Measurements from ENCODE around the gene PLRG1. TPM values are rescaled to one million over a fixed set of nuclear protein-coding genes. Genes with fewer than 3 reads are reported as not detected.

PLRG1 gene
- total RNA-seq, 2 experiments from 2014 or later: 41.7 to 104 TPM

DNA sequence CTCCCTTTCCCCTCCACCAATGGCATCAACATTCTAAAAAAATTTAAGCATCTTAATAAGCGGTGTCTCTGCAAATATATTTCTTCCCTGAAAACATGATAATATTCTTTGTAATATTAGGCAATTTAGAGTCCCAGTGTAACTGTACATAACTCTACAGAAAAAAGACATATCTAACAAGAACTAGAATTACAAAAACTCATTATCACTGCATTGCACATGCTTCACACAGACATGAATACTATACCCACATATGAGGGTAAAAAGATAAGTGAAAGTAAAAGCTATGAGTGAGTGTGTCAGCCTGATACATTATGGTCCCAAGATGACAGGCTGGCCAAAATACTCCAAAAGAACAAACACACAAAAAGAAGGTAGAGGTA lies 10.2 kb upstream of the PLRG1 start:
- Histone ChIP-seq H4K20me1 (ENCODE audit: insufficient read depth, low read length) (no peaks in the 10 kb centered on the region), H3K79me2 (ENCODE audit: insufficient read depth, low read depth, low read length) (no peaks in the 10 kb centered on the region), H3K27ac (ENCODE audit: low read depth, low read length, poor library complexity, severe bottlenecking) (no peak overlapping the region), H3K36me3 (ENCODE audit: insufficient read depth, low read length) (no peaks in the 10 kb centered on the region), H3K4me3 (ENCODE audit: low read depth, low read length, poor library complexity, severe bottlenecking) (no peak overlapping the region), H3K4me2 (ENCODE audit: low read length) (no peak overlapping the region), H3K9me3 (ENCODE audit: low read length) (no peaks in the 10 kb centered on the region), H3K4me1 (ENCODE audit: insufficient read depth, low read length, poor library complexity, severe bottlenecking) (no peaks in the 10 kb centered on the region), H2AFZ (ENCODE audit: low read length) (no peak overlapping the region), H3K9me2 (ENCODE audit: insufficient read depth, low read length) (no peaks in the 10 kb centered on the region)
- BruUV-seq (replicated peaks): no TSS peak
- intact Hi-C loops (cut with micrococcal nuclease; ENCODE audit: unreplicated experiment): no loop called here
- ChIA-PET CTCF (ENCODE audit: unreplicated experiment) (no interaction called here), POLR2A (interaction anchor here (0.9 kb wide), 1 partner anchor 10 kb away, joined by 4 read pairs; the partner anchor contains the start of gene PLRG1)
- no peak for DNase-seq (ENCODE audit: low spot score)
- TF ChIP-seq, protein P1, sequence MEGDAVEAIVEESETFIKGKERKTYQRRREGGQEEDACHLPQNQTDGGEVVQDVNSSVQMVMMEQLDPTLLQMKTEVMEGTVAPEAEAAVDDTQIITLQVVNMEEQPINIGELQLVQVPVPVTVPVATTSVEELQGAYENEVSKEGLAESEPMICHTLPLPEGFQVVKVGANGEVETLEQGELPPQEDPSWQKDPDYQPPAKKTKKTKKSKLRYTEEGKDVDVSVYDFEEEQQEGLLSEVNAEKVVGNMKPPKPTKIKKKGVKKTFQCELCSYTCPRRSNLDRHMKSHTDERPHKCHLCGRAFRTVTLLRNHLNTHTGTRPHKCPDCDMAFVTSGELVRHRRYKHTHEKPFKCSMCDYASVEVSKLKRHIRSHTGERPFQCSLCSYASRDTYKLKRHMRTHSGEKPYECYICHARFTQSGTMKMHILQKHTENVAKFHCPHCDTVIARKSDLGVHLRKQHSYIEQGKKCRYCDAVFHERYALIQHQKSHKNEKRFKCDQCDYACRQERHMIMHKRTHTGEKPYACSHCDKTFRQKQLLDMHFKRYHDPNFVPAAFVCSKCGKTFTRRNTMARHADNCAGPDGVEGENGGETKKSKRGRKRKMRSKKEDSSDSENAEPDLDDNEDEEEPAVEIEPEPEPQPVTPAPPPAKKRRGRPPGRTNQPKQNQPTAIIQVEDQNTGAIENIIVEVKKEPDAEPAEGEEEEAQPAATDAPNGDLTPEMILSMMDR (conservative IDR thresholded peaks at IDR 0.05; ENCODE audit: low read length): no peak
- TF ChIP-seq EZH2phosphoT487 (IDR thresholded peaks at IDR 0.05; ENCODE audit: borderline replicate concordance, low read depth, low read length): no peak

DNA sequence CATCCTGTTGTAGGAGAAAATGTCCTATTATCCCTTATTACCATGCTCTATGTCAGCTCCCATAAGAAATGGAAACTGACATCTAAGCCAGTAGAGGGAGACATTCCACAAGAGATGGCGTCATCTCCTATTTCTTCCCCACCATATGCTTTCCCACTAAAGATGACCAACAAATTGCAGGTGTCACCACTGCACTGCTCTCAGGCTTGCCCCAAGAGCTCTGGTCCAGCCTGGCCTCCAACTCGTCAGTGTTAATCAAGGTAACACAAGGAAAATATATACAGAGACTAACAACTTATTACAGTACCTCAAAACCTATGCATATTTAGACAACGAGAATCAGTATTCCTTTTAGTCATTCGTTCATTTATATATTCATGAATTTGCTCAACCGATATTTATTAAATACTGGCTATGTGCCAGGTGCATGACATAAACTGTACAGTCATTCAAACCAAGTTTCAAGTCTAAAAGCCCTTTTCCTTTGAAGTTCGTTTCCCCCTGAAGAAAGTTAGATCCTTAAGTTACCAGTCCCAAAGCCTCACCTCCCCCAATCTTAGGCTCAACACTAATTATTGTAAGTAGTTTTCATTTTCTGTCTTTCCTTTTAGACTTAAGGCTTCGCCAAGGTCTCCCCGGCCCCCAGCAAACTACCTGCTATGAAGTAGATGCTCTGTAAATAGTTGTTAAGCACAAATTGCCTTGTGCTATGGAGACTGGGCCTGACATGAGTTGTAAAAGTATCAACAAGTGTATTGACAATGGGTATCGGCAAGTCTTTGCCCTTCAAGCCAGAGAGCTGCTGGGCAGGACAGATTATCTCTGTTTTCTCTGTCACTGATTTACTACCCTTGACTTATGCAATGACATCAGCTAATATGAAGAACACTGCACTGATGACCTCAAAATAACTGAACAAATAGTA lies 9.6 kb upstream of the PLRG1 start:
- Histone ChIP-seq H3K9me2 (ENCODE audit: insufficient read depth, low read length) (no peaks in the 10 kb centered on the region), H3K9me3 (ENCODE audit: low read length) (no peaks in the 10 kb centered on the region), H3K79me2 (ENCODE audit: insufficient read depth, low read depth, low read length) (no peaks in the 10 kb centered on the region), H3K4me2 (ENCODE audit: low read length) (no peak overlapping the region), H3K4me1 (ENCODE audit: insufficient read depth, low read length, poor library complexity, severe bottlenecking) (no peaks in the 10 kb centered on the region), H3K4me3 (ENCODE audit: low read depth, low read length, poor library complexity, severe bottlenecking) (no peak overlapping the region), H3K36me3 (ENCODE audit: insufficient read depth, low read length) (no peaks in the 10 kb centered on the region), H2AFZ (ENCODE audit: low read length) (no peak overlapping the region), H3K27ac (ENCODE audit: low read depth, low read length, poor library complexity, severe bottlenecking) (no peak overlapping the region), H4K20me1 (ENCODE audit: insufficient read depth, low read length) (no peaks in the 10 kb centered on the region)
- no TSS peak for BruUV-seq (replicated peaks)
- ChIA-PET CTCF (ENCODE audit: unreplicated experiment) (interaction anchor here (1.1 kb wide), 1 partner anchor 64 kb away, joined by 5 read pairs; no protein-coding TSS in a partner anchor), POLR2A (interaction anchor here (0.6 to 1.2 kb wide), 3 partner anchors 10 to 815 kb away, joined by 3 to 4 read pairs (median 4); partner anchors contain the start of gene PLRG1)
- DNase-seq (ENCODE audit: low spot score): peak; percentile 31
- intact Hi-C loops (cut with micrococcal nuclease; ENCODE audit: unreplicated experiment): loop anchor here (10.0 kb wide), 1 partner anchor 245 kb away; no protein-coding TSS in a partner anchor
- TF ChIP-seq, protein P1 (conservative IDR thresholded peaks at IDR 0.05; ENCODE audit: low read length): peak; percentile 78
- TF ChIP-seq EZH2phosphoT487 (IDR thresholded peaks at IDR 0.05; ENCODE audit: borderline replicate concordance, low read depth, low read length): no peak

Data from OCI-LY7 (cell line).